ENCODE results near the gene CBFA2T3. TPM values are rescaled to one million over a fixed set of nuclear protein-coding genes. Genes with fewer than 3 reads are reported as not detected.

Gene CBFA2T3
- total and polyA plus RNA-seq, 4 donors, result 4.7 to 11.8 (median 6.6) TPM

GRCh38 chr16:88973007-88973410 lies 4.0 kb downstream of the CBFA2T3 start:
- 53 to 55% methylated on average over 15 of the region's 15 CpGs for WGBS, 2 donors
- Histone ChIP-seq H3K27me3 (ENCODE audit: control insufficient read depth in 3 of 3, insufficient read depth in 3 of 3, low read length in 2 of 3) (peaks cover 0 to 13% (median 0%) of the 10 kb centered on the region in 3 donors), H3K4me1 (ENCODE audit: control insufficient read depth in 5 of 5, insufficient read depth in 5 of 5, low read length in 5 of 5) (peaks cover 0 to 22% (median 9%) of the 10 kb centered on the region in 5 donors), H3K9me3 (ENCODE audit: control insufficient read depth in 4 of 4, insufficient read depth in 3 of 4, low read length in 3 of 4) (no peaks in the 10 kb centered on the region), H3K9ac (ENCODE audit: insufficient read depth in 1 of 2, low read length in 2 of 2) (no peak overlapping the region), H3K27ac (ENCODE audit: low read depth in 1 of 2, low read length in 1 of 2) (no peak overlapping the region), H3K4me3 (no peak overlapping the region), H3K36me3 (ENCODE audit: control insufficient read depth in 4 of 4, insufficient read depth in 4 of 4, low read length in 4 of 4) (no peaks in the 10 kb centered on the region)
- TF ChIP-seq CTCF (IDR thresholded peaks at IDR 0.05; ENCODE audit: control extremely low read depth, extremely low read depth), result no peak
- DNase-seq (peak; percentile 26 to 56 (median 32)), ATAC-seq (ENCODE audit: insufficient read depth, low FRiP score) (no peak)

DNA sequence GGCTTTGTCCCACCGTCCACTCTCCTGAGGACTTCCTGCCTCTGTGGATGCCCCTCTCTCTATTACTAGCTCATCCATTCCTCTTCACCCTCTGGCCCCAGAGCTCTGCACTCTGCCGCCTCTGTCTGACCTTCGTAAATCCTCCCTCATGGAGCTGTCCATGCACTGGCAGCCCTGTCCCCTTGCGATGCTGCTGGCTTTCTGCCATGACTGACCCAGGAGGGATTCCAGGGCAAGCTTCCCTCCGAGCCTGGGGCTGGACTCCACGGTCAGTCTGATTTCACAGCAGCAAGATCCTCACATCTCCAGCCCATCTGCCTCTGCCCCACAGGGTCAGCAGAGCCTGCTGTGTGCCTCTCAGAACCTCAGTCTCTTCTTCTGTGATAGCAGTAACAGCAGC lies 4.7 kb downstream of the CBFA2T3 start:
- 48 to 79% methylated on average over 6 of the region's 6 CpGs for WGBS, 2 donors
- peaks cover 0 to 13% (median 0%) of the 10 kb centered on the region in 3 donors for H3K27me3 ChIP-seq (ENCODE audit: control insufficient read depth in 3 of 3, insufficient read depth in 3 of 3, low read length in 2 of 3)

GRCh38 chr16:88971371-88972097 lies 5.5 kb downstream of the CBFA2T3 start:
- no peak overlapping the region for H3K27ac ChIP-seq (ENCODE audit: low read depth in 1 of 2, low read length in 1 of 2)
- no peaks in the 10 kb centered on the region for H3K9me3 ChIP-seq (ENCODE audit: control insufficient read depth in 4 of 4, insufficient read depth in 3 of 4, low read length in 3 of 4)
- peaks cover 0 to 13% (median 0%) of the 10 kb centered on the region in 3 donors for H3K27me3 ChIP-seq (ENCODE audit: control insufficient read depth in 3 of 3, insufficient read depth in 3 of 3, low read length in 2 of 3)
- no peak overlapping the region for H3K4me3 ChIP-seq
- H3K4me1 ChIP-seq (ENCODE audit: control insufficient read depth in 5 of 5, insufficient read depth in 5 of 5, low read length in 5 of 5), result peaks cover 0 to 10% (median 9%) of the 10 kb centered on the region in 5 donors
- no peak for ATAC-seq (ENCODE audit: insufficient read depth, low FRiP score)
- no peaks in the 10 kb centered on the region for H3K36me3 ChIP-seq (ENCODE audit: control insufficient read depth in 4 of 4, insufficient read depth in 4 of 4, low read length in 4 of 4)
- no peak for TF ChIP-seq CTCF (IDR thresholded peaks at IDR 0.05; ENCODE audit: control extremely low read depth, extremely low read depth)
- no peak for DNase-seq
- H3K9ac ChIP-seq (ENCODE audit: insufficient read depth in 1 of 2, low read length in 2 of 2), result no peak overlapping the region
- 66 to 70% methylated on average over 29 of the region's 29 CpGs for WGBS, 2 donors

More for the DNA sequence above, 4.7 kb downstream of the CBFA2T3 start:
- Histone ChIP-seq H3K4me1 (ENCODE audit: control insufficient read depth in 5 of 5, insufficient read depth in 5 of 5, low read length in 5 of 5) (peaks cover 0 to 18% (median 8%) of the 10 kb centered on the region in 5 donors), H3K9ac (ENCODE audit: insufficient read depth in 1 of 2, low read length in 2 of 2) (peak overlapping the region in 1 of 2 donors; percentile 11), H3K4me3 (no peak overlapping the region), H3K27ac (ENCODE audit: low read depth in 1 of 2, low read length in 1 of 2) (no peak overlapping the region), H3K36me3 (ENCODE audit: control insufficient read depth in 4 of 4, insufficient read depth in 4 of 4, low read length in 4 of 4) (no peaks in the 10 kb centered on the region), H3K9me3 (ENCODE audit: control insufficient read depth in 4 of 4, insufficient read depth in 3 of 4, low read length in 3 of 4) (no peaks in the 10 kb centered on the region)
- no peak for ATAC-seq (ENCODE audit: insufficient read depth, low FRiP score)
- no peak for TF ChIP-seq CTCF (IDR thresholded peaks at IDR 0.05; ENCODE audit: control extremely low read depth, extremely low read depth)
- DNase-seq, result no peak
